ENCODE data around the gene COX20.

Gene COX20

DNA sequence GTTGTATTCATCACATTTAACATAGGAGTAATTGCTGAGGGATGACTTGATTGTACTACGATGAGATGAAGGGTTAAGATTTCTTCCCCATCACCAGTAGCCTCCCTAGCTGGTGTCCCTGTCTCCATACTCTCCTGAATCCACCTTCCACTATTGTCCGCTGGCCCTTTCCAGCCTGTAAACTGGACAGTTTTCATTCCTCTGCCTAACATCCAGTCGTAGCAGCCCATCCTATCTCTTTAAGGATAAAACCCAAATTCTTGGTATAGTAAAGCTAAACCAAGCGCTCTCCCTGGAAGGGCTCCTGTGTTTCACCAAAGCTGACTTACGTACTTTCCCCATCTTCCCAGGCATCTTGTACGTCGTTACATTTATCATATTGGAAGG, 670 bp downstream of the COX20 start:
- H3K36me3 Mint-ChIP-seq (ENCODE audit: low read depth), result peaks cover 47% of the 10 kb centered on the region

DNA sequence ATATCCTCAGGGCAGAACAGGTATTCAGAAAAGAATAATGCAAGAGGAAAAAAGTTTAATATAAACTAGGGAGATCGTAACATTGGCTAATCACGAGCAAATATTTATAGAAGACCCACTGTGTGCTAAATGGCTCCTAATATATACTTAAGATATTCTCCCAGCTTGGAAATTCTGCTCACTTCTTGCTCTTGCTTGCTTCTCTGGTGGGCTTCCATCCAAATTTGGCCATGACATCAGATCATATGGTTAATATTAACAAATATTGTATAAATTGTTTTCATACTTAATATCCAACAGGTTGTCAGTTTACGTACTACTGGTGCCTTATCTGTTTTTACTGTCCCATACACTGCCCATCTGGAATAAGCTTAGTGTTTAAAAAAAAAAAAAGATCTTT, 1.1 kb downstream of the COX20 start:
- H3K9me3 Mint-ChIP-seq, result no peaks in the 10 kb centered on the region

More for the DNA sequence above, 670 bp downstream of the COX20 start:
- peak overlapping the region; percentile 98 for H3K27ac Mint-ChIP-seq
- H3K27me3 Mint-ChIP-seq (ENCODE audit: low read depth), result no peaks in the 10 kb centered on the region
- H3K9me3 Mint-ChIP-seq, result no peaks in the 10 kb centered on the region
- peaks cover 44% of the 10 kb centered on the region for H3K4me1 Mint-ChIP-seq (ENCODE audit: low read depth)
- H3K4me3 Mint-ChIP-seq, result peak overlapping the region; percentile 93
- DNase-seq (ENCODE audit: low spot score), result no peak

DNA sequence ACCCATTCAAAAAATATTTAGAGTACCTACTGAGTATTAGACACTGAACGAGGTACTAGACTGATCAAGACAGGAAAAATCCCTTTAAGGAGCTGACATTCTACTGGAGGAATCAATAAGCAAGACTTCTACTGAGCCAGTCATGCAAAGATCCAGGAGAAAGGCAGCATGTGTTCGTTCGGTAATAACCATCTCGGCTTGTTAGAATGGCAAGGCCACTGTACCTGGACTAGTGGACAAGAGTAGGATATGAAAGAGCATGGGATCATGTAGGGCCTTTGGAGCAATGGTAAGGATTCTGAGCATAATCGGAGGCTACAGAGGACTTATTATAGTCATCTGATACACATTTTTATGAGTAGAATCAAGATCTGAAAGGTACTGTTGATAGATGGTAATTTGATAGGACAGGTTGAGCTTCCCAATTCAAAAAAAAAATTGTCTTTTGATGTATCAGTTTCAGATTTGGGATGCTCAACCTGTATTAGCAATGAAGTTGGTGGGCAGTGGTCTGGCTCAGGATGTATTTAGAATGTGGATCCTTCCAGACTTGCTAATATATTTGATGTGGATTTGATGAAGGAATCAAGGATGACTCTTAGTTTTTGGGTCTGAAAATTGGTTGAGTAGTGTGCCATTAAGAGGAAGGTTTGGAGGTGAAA, 2.3 kb downstream of the COX20 start:
- Mint-ChIP-seq H3K27me3 (ENCODE audit: low read depth) (no peaks in the 10 kb centered on the region), H3K9me3 (no peaks in the 10 kb centered on the region), H3K36me3 (ENCODE audit: low read depth) (peaks cover 60% of the 10 kb centered on the region), H3K4me1 (ENCODE audit: low read depth) (peaks cover 45% of the 10 kb centered on the region), H3K4me3 (peak overlapping the region; percentile 93), H3K27ac (peak overlapping the region; percentile 33)
- no peak for DNase-seq (ENCODE audit: low spot score)

More for the DNA sequence above, 1.1 kb downstream of the COX20 start:
- Mint-ChIP-seq H3K4me1 (ENCODE audit: low read depth) (peaks cover 45% of the 10 kb centered on the region), H3K27ac (peak overlapping the region; percentile 98), H3K27me3 (ENCODE audit: low read depth) (no peaks in the 10 kb centered on the region), H3K36me3 (ENCODE audit: low read depth) (peaks cover 50% of the 10 kb centered on the region), H3K4me3 (peak overlapping the region; percentile 93)
- DNase-seq (ENCODE audit: low spot score), result no peak

- no peak overlapping the region for H3K4me3 Mint-ChIP-seq
- H3K4me1 Mint-ChIP-seq (ENCODE audit: low read depth), result peaks cover 47% of the 10 kb centered on the region
- no peak for DNase-seq (ENCODE audit: low spot score)
- H3K27me3 Mint-ChIP-seq (ENCODE audit: low read depth), result no peaks in the 10 kb centered on the region
- no peak overlapping the region for H3K27ac Mint-ChIP-seq
- no peaks in the 10 kb centered on the region for H3K9me3 Mint-ChIP-seq
- H3K36me3 Mint-ChIP-seq (ENCODE audit: low read depth), result peaks cover 73% of the 10 kb centered on the region
Measured at GRCh38 chr1:244839656-244840055, 4.2 kb downstream of the COX20 start.

GRCh38 chr1:244840219-244840794, 4.8 kb downstream of the COX20 start:
- Mint-ChIP-seq H3K4me3 (peak overlapping the region; percentile 1), H3K27me3 (ENCODE audit: low read depth) (no peaks in the 10 kb centered on the region), H3K9me3 (no peaks in the 10 kb centered on the region), H3K27ac (peak overlapping the region; percentile 37), H3K36me3 (ENCODE audit: low read depth) (peaks cover 78% of the 10 kb centered on the region), H3K4me1 (ENCODE audit: low read depth) (peaks cover 50% of the 10 kb centered on the region)
- DNase-seq (ENCODE audit: low spot score), result no peak

DNA sequence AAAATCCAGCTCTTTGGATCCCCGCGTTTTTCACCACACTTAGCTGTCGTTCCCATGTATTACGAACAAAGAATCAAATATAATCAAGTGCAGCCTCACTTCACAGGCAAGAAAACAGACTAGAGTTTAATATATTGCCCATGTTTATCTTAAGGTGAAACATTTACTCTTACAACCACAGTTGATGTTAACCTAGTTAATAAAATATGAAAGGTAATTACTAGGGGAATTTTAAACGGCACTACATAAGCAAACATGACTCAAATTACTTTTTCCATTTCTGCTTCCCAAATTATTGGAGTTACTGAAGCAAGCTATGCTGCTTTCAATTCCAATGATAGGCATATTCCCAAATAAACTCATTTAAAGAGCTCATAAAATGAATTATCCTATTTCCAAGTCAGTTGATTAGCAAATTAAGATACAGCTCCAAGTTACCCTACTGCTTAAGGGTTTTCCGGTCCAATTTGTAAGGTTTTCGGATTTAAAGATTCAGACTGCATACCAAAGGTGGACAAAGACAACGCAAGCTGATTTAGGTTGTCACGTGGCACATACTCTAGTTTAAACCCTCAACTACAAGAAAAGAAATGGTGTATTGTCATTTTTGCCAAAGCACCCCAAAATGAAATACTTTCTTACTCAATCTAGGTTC, 5.9 kb downstream of the COX20 start:
- H3K9me3 Mint-ChIP-seq, result no peaks in the 10 kb centered on the region
- H3K4me3 Mint-ChIP-seq, result no peak overlapping the region
- H3K36me3 Mint-ChIP-seq (ENCODE audit: low read depth), result peaks cover 79% of the 10 kb centered on the region
- no peak overlapping the region for H3K27ac Mint-ChIP-seq
- no peaks in the 10 kb centered on the region for H3K27me3 Mint-ChIP-seq (ENCODE audit: low read depth)
- DNase-seq (ENCODE audit: low spot score), result no peak
- H3K4me1 Mint-ChIP-seq (ENCODE audit: low read depth), result peaks cover 51% of the 10 kb centered on the region

GRCh38 chr1:244843148-244843978, 7.9 kb downstream of the COX20 start:
- Mint-ChIP-seq H3K36me3 (ENCODE audit: low read depth) (peaks cover 81% of the 10 kb centered on the region), H3K4me3 (no peak overlapping the region), H3K27me3 (ENCODE audit: low read depth) (no peaks in the 10 kb centered on the region), H3K9me3 (no peaks in the 10 kb centered on the region), H3K4me1 (ENCODE audit: low read depth) (peaks cover 40% of the 10 kb centered on the region), H3K27ac (no peak overlapping the region)
- no peak for DNase-seq (ENCODE audit: low spot score)

GRCh38 chr1:244844155-244845121, 9.0 kb downstream of the COX20 start:
- peaks cover 40% of the 10 kb centered on the region for H3K4me1 Mint-ChIP-seq (ENCODE audit: low read depth)
- no peak for DNase-seq (ENCODE audit: low spot score)
- peak overlapping the region; percentile 62 for H3K27ac Mint-ChIP-seq
- peaks cover 80% of the 10 kb centered on the region for H3K36me3 Mint-ChIP-seq (ENCODE audit: low read depth)
- no peaks in the 10 kb centered on the region for H3K27me3 Mint-ChIP-seq (ENCODE audit: low read depth)
- no peaks in the 10 kb centered on the region for H3K9me3 Mint-ChIP-seq
- H3K4me3 Mint-ChIP-seq, result no peak overlapping the region

DNA sequence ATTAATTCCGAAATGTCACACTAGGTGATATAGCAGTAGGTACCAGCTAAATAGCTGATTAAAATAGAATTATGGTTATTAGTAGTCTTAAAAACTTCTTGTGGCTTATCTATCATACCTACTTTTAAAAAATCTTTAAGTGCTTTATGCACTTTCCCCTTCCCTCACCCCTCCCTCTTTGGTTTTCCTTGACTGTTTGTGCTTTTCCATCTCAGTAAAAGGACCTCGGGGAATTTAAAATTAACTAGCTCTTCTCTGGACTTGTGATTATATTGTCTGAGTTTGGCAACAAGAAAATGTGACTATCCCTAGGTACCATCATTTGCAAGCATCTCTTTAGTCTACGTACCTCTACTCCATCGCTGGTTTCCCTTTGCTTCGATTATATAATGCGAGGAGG, 11.2 kb downstream of the COX20 start:
- Mint-ChIP-seq H3K4me3 (no peak overlapping the region), H3K27ac (no peak overlapping the region), H3K27me3 (ENCODE audit: low read depth) (no peaks in the 10 kb centered on the region), H3K9me3 (no peaks in the 10 kb centered on the region), H3K36me3 (ENCODE audit: low read depth) (peaks cover 81% of the 10 kb centered on the region), H3K4me1 (ENCODE audit: low read depth) (peaks cover 37% of the 10 kb centered on the region)
- DNase-seq (ENCODE audit: low spot score), result no peak

- no peak overlapping the region for H3K27ac Mint-ChIP-seq
- peaks cover 79% of the 10 kb centered on the region for H3K36me3 Mint-ChIP-seq (ENCODE audit: low read depth)
- H3K4me1 Mint-ChIP-seq (ENCODE audit: low read depth), result peaks cover 48% of the 10 kb centered on the region
- no peaks in the 10 kb centered on the region for H3K9me3 Mint-ChIP-seq
- no peak overlapping the region for H3K4me3 Mint-ChIP-seq
- no peaks in the 10 kb centered on the region for H3K27me3 Mint-ChIP-seq (ENCODE audit: low read depth)
- no peak for DNase-seq (ENCODE audit: low spot score)
Measured at GRCh38 chr1:244849189-244849866, 13.9 kb downstream of the COX20 start.

- H3K9me3 Mint-ChIP-seq, result no peaks in the 10 kb centered on the region
- H3K27ac Mint-ChIP-seq, result peak overlapping the region; percentile 45
- no peak overlapping the region for H3K4me3 Mint-ChIP-seq
- no peak for DNase-seq (ENCODE audit: low spot score)
- peaks cover 81% of the 10 kb centered on the region for H3K36me3 Mint-ChIP-seq (ENCODE audit: low read depth)
- peaks cover 53% of the 10 kb centered on the region for H3K4me1 Mint-ChIP-seq (ENCODE audit: low read depth)
- H3K27me3 Mint-ChIP-seq (ENCODE audit: low read depth), result no peaks in the 10 kb centered on the region
Measured at GRCh38 chr1:244850099-244850852, 14.8 kb downstream of the COX20 start.

GRCh38 chr1:244850896-244851295, 15.4 kb downstream of the COX20 start:
- H3K27ac Mint-ChIP-seq, result peak overlapping the region; percentile 26
- H3K9me3 Mint-ChIP-seq, result no peaks in the 10 kb centered on the region
- H3K36me3 Mint-ChIP-seq (ENCODE audit: low read depth), result peaks cover 83% of the 10 kb centered on the region
- no peaks in the 10 kb centered on the region for H3K27me3 Mint-ChIP-seq (ENCODE audit: low read depth)
- peaks cover 56% of the 10 kb centered on the region for H3K4me1 Mint-ChIP-seq (ENCODE audit: low read depth)
- no peak overlapping the region for H3K4me3 Mint-ChIP-seq
- no peak for DNase-seq (ENCODE audit: low spot score)
